ENCODE measurements around the gene DHX58. TPM values are rescaled to one million over a fixed set of nuclear protein-coding genes. Genes with fewer than 3 reads are reported as not detected.
A peak's percentile ranks its signal among the peaks of the same experiment; 100 is the strongest.

The DHX58 gene
- total RNA-seq, 2 experiments from 2014 or later = 33.5 to 35.6 TPM

GRCh38 chr17:42097691-42098631 is 14.6 kb downstream of the DHX58 start, which contains the start of gene ZNF385C:
Gene ZNF385C, minus strand, starts transcription at chr17:42098473. Its CDS starts 35,417 bp downstream, at chr17:42063056.
- Mint-ChIP-seq H3K9me3 (no peaks in the 10 kb centered on the region), H3K36me3 (ENCODE audit: low read depth) (no peaks in the 10 kb centered on the region), H3K4me1 (ENCODE audit: low read depth) (no peaks in the 10 kb centered on the region), H3K27me3 (peaks cover 30% of the 10 kb centered on the region), H3K4me3 (peak within 1 kb of the TSS; percentile 20), H3K27ac (no peak within 1 kb of the TSS)
- Histone ChIP-seq H3K27ac (ENCODE audit: low read depth in 1 of 2, low read length in 2 of 2) (no peak within 1 kb of the TSS), H3K9me3 (ENCODE audit: control insufficient read depth in 1 of 2, insufficient read depth in 1 of 2, low read length in 2 of 2) (no peaks in the 10 kb centered on the region), H3K4me3 (ENCODE audit: low read length) (peak within 1 kb of the TSS; percentile 38), H3K27me3 (ENCODE audit: control insufficient read depth in 1 of 2, insufficient read depth in 2 of 2, low read length in 2 of 2) (peaks cover 10 to 11% of the 10 kb centered on the region in 2 experiments), H3K4me1 (ENCODE audit: insufficient read depth, low read length) (peaks cover 13% of the 10 kb centered on the region), H3K36me3 (ENCODE audit: insufficient read depth, low read length) (no peaks in the 10 kb centered on the region)
- intact Hi-C loops (cut with DNase I, micrococcal nuclease) = no loop called here
- ATAC-seq (ENCODE audit: poor library complexity) (peak; percentile 83), DNase-seq (peak in 13 of 14 experiments; percentile 22 to 76 (median 39))
- CTCF ChIA-PET = interaction anchor here (1.2 kb wide), 1 partner anchor 72 kb away, joined by 3 read pairs; no protein-coding TSS in a partner anchor
- TF ChIP-seq, protein P1, sequence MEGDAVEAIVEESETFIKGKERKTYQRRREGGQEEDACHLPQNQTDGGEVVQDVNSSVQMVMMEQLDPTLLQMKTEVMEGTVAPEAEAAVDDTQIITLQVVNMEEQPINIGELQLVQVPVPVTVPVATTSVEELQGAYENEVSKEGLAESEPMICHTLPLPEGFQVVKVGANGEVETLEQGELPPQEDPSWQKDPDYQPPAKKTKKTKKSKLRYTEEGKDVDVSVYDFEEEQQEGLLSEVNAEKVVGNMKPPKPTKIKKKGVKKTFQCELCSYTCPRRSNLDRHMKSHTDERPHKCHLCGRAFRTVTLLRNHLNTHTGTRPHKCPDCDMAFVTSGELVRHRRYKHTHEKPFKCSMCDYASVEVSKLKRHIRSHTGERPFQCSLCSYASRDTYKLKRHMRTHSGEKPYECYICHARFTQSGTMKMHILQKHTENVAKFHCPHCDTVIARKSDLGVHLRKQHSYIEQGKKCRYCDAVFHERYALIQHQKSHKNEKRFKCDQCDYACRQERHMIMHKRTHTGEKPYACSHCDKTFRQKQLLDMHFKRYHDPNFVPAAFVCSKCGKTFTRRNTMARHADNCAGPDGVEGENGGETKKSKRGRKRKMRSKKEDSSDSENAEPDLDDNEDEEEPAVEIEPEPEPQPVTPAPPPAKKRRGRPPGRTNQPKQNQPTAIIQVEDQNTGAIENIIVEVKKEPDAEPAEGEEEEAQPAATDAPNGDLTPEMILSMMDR (IDR thresholded peaks at IDR 0.05) = no peak
- POLR2A ChIA-PET = interaction anchor here (1.4 kb wide), 2 partner anchors 15 to 81 kb away, joined by 4 to 5 read pairs; partner anchors contain the start of genes DHX58 and DNAJC7

DNA sequence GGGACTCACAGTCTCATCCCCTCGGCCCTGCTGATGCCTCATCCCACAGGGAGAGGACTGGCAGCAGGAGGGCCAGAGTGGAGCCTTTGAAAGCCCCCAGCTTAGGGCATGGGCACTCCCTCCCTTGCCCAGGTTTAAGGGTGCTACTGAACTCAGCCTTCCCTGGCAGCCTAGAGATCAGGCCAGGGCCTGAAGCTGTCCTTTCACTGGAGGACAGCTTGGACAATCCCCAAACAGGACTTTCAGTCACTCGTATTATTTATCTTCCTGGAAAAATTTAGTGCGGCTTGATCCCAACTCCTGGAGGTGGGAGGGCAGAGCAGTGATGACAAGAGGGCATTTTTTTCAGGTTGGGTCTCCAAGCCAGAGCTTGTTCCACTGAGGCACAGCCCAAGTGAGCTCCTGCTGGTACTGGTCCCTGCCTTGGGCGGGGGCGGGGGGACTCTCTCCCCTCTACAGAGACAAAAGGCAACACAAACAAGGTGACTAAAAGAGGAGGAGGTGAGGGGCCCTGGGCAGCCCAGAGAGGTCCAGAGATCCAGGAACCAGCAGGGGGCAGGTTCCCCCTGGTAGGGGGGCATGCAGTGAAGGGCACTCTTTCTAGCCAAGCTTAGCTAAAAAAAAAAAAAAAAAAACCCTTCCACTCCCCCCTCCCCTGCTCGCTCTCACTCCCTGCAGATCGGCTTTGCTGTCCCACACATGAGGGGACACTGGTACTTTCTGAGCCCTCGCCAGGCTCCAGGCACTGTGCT is 16.0 kb downstream of the DHX58 start:
- no peak overlapping the region for H3K27ac ChIP-seq (ENCODE audit: low read depth in 1 of 2, low read length in 2 of 2)
- Mint-ChIP-seq H3K27me3 (peaks cover 30% of the 10 kb centered on the region), H3K4me3 (no peak overlapping the region), H3K36me3 (ENCODE audit: low read depth) (no peaks in the 10 kb centered on the region), H3K9me3 (no peaks in the 10 kb centered on the region), H3K27ac (no peak overlapping the region), H3K4me1 (ENCODE audit: low read depth) (no peaks in the 10 kb centered on the region)
- ChIA-PET CTCF (no interaction called here), POLR2A (interaction anchor here (1.6 kb wide), 1 partner anchor 16 kb away, joined by 5 read pairs; the partner anchor contains the start of gene DHX58)
- H3K36me3 ChIP-seq (ENCODE audit: insufficient read depth, low read length) = no peaks in the 10 kb centered on the region
- peaks cover 13% of the 10 kb centered on the region for H3K4me1 ChIP-seq (ENCODE audit: insufficient read depth, low read length)
- H3K9me3 ChIP-seq (ENCODE audit: control insufficient read depth in 1 of 2, insufficient read depth in 1 of 2, low read length in 2 of 2) = no peaks in the 10 kb centered on the region
- ATAC-seq (ENCODE audit: poor library complexity) (no peak), DNase-seq (no peak)
- peaks cover 10 to 11% of the 10 kb centered on the region in 2 experiments for H3K27me3 ChIP-seq (ENCODE audit: control insufficient read depth in 1 of 2, insufficient read depth in 2 of 2, low read length in 2 of 2)
- no peak overlapping the region for H3K4me3 ChIP-seq (ENCODE audit: low read length)
- intact Hi-C loops (cut with DNase I, micrococcal nuclease) = no loop called here
- TF ChIP-seq, protein P1 (IDR thresholded peaks at IDR 0.05) = no peak

GRCh38 chr17:42094375-42095069 is 18.0 kb downstream of the DHX58 start:
- H3K36me3 ChIP-seq (ENCODE audit: insufficient read depth, low read length) = no peaks in the 10 kb centered on the region
- intact Hi-C loops (cut with DNase I, micrococcal nuclease) = no loop called here
- H3K36me3 Mint-ChIP-seq (ENCODE audit: low read depth) = no peaks in the 10 kb centered on the region
- peaks cover 34% of the 10 kb centered on the region for H3K27me3 Mint-ChIP-seq
- no peak overlapping the region for H3K27ac Mint-ChIP-seq
- no peak overlapping the region for H3K27ac ChIP-seq (ENCODE audit: low read depth in 1 of 2, low read length in 2 of 2)
- ChIA-PET CTCF (no interaction called here), POLR2A (no interaction called here)
- no peaks in the 10 kb centered on the region for H3K9me3 Mint-ChIP-seq
- DNase-seq (no peak), ATAC-seq (ENCODE audit: poor library complexity) (no peak)
- H3K4me3 Mint-ChIP-seq = no peak overlapping the region
- H3K4me3 ChIP-seq (ENCODE audit: low read length) = no peak overlapping the region
- no peaks in the 10 kb centered on the region for H3K9me3 ChIP-seq (ENCODE audit: control insufficient read depth in 1 of 2, insufficient read depth in 1 of 2, low read length in 2 of 2)
- H3K4me1 ChIP-seq (ENCODE audit: insufficient read depth, low read length) = peaks cover 13% of the 10 kb centered on the region
- no peaks in the 10 kb centered on the region for H3K4me1 Mint-ChIP-seq (ENCODE audit: low read depth)
- peaks cover 10 to 11% of the 10 kb centered on the region in 2 experiments for H3K27me3 ChIP-seq (ENCODE audit: control insufficient read depth in 1 of 2, insufficient read depth in 2 of 2, low read length in 2 of 2)
- TF ChIP-seq, protein P1 (IDR thresholded peaks at IDR 0.05) = no peak
